Psoas muscle (tissue), 8 donors: ENCODE results near the gene CLSTN2. TPM values are rescaled to one million over a fixed set of nuclear protein-coding genes. Genes with fewer than 3 reads are reported as not detected.

ENCODE experiments used
- ATAC-seq, 4 donors: fragments of 200-7000 bp; cut with Tn5 transposase; one replicate each; pipeline ENCODE4 v1.9.1; 2020; ENCODE audit warnings: moderate library complexity in 3 of 4, mild to moderate bottlenecking in 2 of 4
- DNase-seq, 2 donors: peaks; one replicate each; pipeline ENCODE4 v3.0.0-alpha.2; 2020
- H3K27ac ChIP-seq: fragments of 200-600 bp; one replicate; pipeline ENCODE4 v1.8.0; 2022
- H3K27me3 ChIP-seq, 3 donors: fragments of 200-600 bp in 1 of 3; one replicate each; pipeline versions ENCODE4 v1.6.1 to v1.8.0; 2013 to 2022; ENCODE audit warnings: low read length in 2 of 3, mild to moderate bottlenecking in 2 of 3, moderate library complexity in 1 of 3; ENCODE audit not compliant: insufficient read depth in 3 of 3
- H3K36me3 ChIP-seq, 2 donors: fragments of 200-600 bp in 1 of 2; one replicate each; pipeline versions ENCODE4 v1.6.1 to v1.8.0; 2013 to 2022; ENCODE audit warnings: low read depth in 1 of 2, mild to moderate bottlenecking in 1 of 2, moderate library complexity in 1 of 2; ENCODE audit not compliant: insufficient read depth in 1 of 2
- H3K4me1 ChIP-seq: fragments of 200-600 bp; one replicate; pipeline ENCODE4 v1.8.0; 2022
- H3K4me3 ChIP-seq: fragments of 200-600 bp; one replicate; pipeline ENCODE4 v1.8.0; 2022; ENCODE audit warnings: mild to moderate bottlenecking
- H3K9me3 ChIP-seq: fragments of 200-600 bp; one replicate; pipeline ENCODE4 v1.8.0; 2022
- WGBS, 3 donors: extraction: QIAGEN DNeasy Blood & Tissue Kit; methylation state at CpG; one replicate each; pipeline versions ENCODE4 v1.1.6 to v1.1.7; 2013; 5-methylcytosine and 5-hydroxymethylcytosine counted together
- intact Hi-C, 2 donors: fragments of 100-400 bp; cut with DNase I; formaldehyde crosslinking; loops; one replicate each; pipeline versions ENCODE4 v1.11.0 to v1.14.2; 2022
- polyA plus RNA-seq, 3 donors: library from polyadenylated mRNA; stranded (reverse); fragments of 200-250 nt; gene quantifications; one replicate each; pipeline ENCODE4 v1.2.3, GENCODE V29; 2013
- total RNA-seq, 4 donors: library from RNA; stranded (reverse); fragmentation: NEBNext Ultra II Directional in 2 of 4; extraction: Animal tissue kit (Norgen Biotek cat#: 25700) in 2 of 4; gene quantifications; one replicate each; pipeline versions ENCODE4 v1.2.1 to v1.2.4, GENCODE V29; 2021 to 2023
- TF ChIP-seq, protein P1 (sequence below): fragments of 200-600 bp; IDR thresholded peaks from one replicate; pipeline ENCODE4 v1.8.0; 2022; ENCODE audit warnings: antibody characterized with exemption
- donor health status: healthy with polysubstance abuse.
- donor health status: DM: no; HTN: no; CAD: no; lungs with moderate emphysema.
- donor health status: Bipolar disorder and iron deficiency.
- donor health status: healthy.
- donor health status: DM: yes; HTN: yes; CAD: no.
- donor health status: DM: no; HTN: no; CAD: no.
- donor health status: DM: no; HTN: no; CAD: no.
- donor health status: DM: yes; HTN: yes; CAD: no.

CLSTN2 gene
- total and polyA plus RNA-seq, 7 donors = 0.24 to 5.0 (median 1.5) TPM

DNA sequence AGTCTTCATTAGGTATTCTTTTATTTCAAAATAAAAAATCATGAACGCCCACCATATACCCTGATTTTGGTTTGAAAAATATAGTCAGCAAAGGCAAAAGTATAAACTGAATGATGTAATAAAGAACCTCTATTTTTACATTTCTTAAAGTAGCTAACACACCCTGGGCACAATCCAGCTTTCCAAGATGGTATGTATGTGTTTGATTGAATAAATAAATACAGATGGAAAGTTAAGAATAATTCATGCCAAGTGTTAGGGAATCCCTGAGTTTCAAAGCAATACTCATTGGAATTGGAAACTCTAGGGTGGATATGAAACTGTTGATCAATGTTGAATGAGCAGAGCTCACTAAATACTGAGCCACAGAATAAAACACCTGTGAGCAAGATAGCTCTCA lies 679.0 kb downstream of the CLSTN2 start:
- H3K27me3 ChIP-seq = peaks cover 0 to 3% (median 0%) of the 10 kb centered on the region in 3 donors
- no peaks in the 10 kb centered on the region for H3K36me3 ChIP-seq
- ATAC-seq (no peak), DNase-seq (no peak)
- H3K27ac ChIP-seq = no peak overlapping the region
- H3K4me3 ChIP-seq = no peak overlapping the region
- H3K4me1 ChIP-seq = no peaks in the 10 kb centered on the region
- WGBS, 3 donors = 84 to 94% (median 89%) methylated on average over 1 of the region's 1 CpG
- peaks cover 10% of the 10 kb centered on the region for H3K9me3 ChIP-seq
- TF ChIP-seq, protein P1, sequence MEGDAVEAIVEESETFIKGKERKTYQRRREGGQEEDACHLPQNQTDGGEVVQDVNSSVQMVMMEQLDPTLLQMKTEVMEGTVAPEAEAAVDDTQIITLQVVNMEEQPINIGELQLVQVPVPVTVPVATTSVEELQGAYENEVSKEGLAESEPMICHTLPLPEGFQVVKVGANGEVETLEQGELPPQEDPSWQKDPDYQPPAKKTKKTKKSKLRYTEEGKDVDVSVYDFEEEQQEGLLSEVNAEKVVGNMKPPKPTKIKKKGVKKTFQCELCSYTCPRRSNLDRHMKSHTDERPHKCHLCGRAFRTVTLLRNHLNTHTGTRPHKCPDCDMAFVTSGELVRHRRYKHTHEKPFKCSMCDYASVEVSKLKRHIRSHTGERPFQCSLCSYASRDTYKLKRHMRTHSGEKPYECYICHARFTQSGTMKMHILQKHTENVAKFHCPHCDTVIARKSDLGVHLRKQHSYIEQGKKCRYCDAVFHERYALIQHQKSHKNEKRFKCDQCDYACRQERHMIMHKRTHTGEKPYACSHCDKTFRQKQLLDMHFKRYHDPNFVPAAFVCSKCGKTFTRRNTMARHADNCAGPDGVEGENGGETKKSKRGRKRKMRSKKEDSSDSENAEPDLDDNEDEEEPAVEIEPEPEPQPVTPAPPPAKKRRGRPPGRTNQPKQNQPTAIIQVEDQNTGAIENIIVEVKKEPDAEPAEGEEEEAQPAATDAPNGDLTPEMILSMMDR = no peak
- intact Hi-C loops = no loop called here

DNA sequence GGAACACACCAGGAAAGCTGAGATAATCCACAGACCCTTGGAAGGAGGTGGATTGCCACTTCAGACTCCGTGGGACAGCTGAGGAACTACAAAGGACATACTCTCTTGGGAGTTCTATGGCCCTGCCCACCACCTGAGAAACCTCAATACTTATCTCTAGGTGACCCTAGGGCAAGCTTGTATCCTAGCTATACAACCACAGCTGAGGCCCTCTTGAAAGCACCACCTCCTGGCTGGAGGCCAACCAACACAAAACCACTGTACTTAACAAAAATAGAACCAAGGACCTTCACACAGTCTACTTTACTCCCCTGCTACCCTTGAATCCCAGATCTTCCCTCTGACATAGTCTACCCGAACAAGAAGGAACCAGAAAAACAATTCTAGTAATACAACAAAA lies 682.1 kb downstream of the CLSTN2 start:
- ATAC-seq = no peak
- Histone ChIP-seq H3K4me1 (no peaks in the 10 kb centered on the region), H3K27ac (no peak overlapping the region), H3K4me3 (no peak overlapping the region), H3K36me3 (no peaks in the 10 kb centered on the region), H3K27me3 (peaks cover 0 to 3% (median 0%) of the 10 kb centered on the region in 3 donors), H3K9me3 (peaks cover 10% of the 10 kb centered on the region)
- intact Hi-C loops = no loop called here
- WGBS, 3 donors = 42 to 69% (median 61%) methylated on average over 2 of the region's 2 CpGs
- DNase-seq = no peak
- TF ChIP-seq, protein P1 = no peak

DNA sequence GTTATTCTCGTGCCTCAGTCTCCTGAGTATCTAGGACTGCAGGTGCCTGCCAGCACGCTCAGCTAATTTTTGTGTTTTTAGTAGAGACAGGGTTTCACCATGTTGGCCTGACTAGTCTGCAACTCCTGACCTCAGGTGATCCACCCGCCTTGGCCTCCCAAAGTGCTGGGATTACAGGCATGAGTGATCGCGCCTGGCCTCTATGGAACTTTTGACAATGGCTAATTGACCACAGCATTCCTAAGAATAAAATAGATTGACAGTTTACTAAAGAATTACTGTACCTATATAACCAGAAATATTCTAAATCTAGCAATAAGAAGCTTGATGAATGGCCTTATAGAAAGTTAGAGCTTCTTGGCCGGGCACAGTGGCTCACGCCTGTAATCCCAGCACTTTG lies 691.9 kb downstream of the CLSTN2 start:
- 94 to 97% (median 95%) methylated on average over 7 of the region's 7 CpGs for WGBS, 3 donors
- no peaks in the 10 kb centered on the region for H3K27me3 ChIP-seq
- TF ChIP-seq, protein P1 = no peak

More for the DNA sequence above, 691.9 kb downstream of the CLSTN2 start:
- DNase-seq (no peak), ATAC-seq (no peak)
- intact Hi-C loops = no loop called here
- Histone ChIP-seq H3K4me3 (no peak overlapping the region), H3K27ac (no peak overlapping the region), H3K4me1 (no peaks in the 10 kb centered on the region), H3K9me3 (no peaks in the 10 kb centered on the region), H3K36me3 (no peaks in the 10 kb centered on the region)
